GM13976 (cell line): ENCODE data around the gene SCN1B.

Experiments used
- DNase-seq: peaks from one replicate; pipeline ENCODE4 v3.0.0; 2012; ENCODE audit warnings: low spot score
- CTCF ChIP-seq: IDR thresholded peaks from 2 replicates; pipeline ENCODE4 v1.5.1; 2012; ENCODE audit warnings: borderline replicate concordance, mild to moderate bottlenecking; ENCODE audit not compliant: insufficient read depth; ENCODE audit errors: extremely low read depth, missing control alignments, control extremely low read depth
- in situ Hi-C: fragments of 300-500 bp; cut with MboI; formaldehyde crosslinking; loops from one replicate; pipeline ENCODE4 v1.12.0; 2022; ENCODE audit warnings: low sequenced_read_pairs, mixed read lengths, inconsistent platforms; ENCODE audit not compliant: unreplicated experiment

Gene SCN1B

GRCh38 chr19:35062942-35063341 lies 32.7 kb downstream of the SCN1B start:
- no peak for TF ChIP-seq CTCF
- in situ Hi-C loops, result no loop called here
- DNase-seq, result no peak

- DNase-seq, result no peak
- no peak for TF ChIP-seq CTCF
- in situ Hi-C loops, result no loop called here
These were observed 33.9 kb downstream of the SCN1B start for GRCh38 chr19:35063940-35064818.

- in situ Hi-C loops, result no loop called here
- no peak for DNase-seq
- TF ChIP-seq CTCF, result no peak
These were observed 35.3 kb downstream of the SCN1B start for GRCh38 chr19:35065574-35065973.

GRCh38 chr19:35066121-35066520 lies 35.9 kb downstream of the SCN1B start:
- DNase-seq, result no peak
- TF ChIP-seq CTCF, result no peak
- in situ Hi-C loops, result no loop called here

GRCh38 chr19:35066691-35067563 lies 36.7 kb downstream of the SCN1B start:
- peak; percentile 90 for TF ChIP-seq CTCF
- DNase-seq, result peak; percentile 92
- in situ Hi-C loops, result no loop called here

- DNase-seq, result no peak
- no peak for TF ChIP-seq CTCF
- in situ Hi-C loops, result no loop called here
These were observed 38.8 kb downstream of the SCN1B start for GRCh38 chr19:35068941-35069634.
